Posterior vena cava (tissue), 2 donors: ENCODE measurements around the gene AUNIP. TPM values are rescaled to one million over a fixed set of nuclear protein-coding genes. Genes with fewer than 3 reads are reported as not detected.

Source experiments
- DNase-seq: peaks from one replicate; pipeline ENCODE4 v3.0.0-alpha.2; 2020; ENCODE audit warnings: low spot score
- intact Hi-C, 2 donors: fragments of 100-400 bp; cut with DNase I; formaldehyde crosslinking; loops; one replicate each; pipeline versions ENCODE4 v1.14.1 to v1.14.2; 2022 to 2023
- total RNA-seq, 2 donors: library from RNA; stranded (reverse); fragmentation: NEBNext Ultra II Directional; extraction: Animal tissue kit (Norgen Biotek cat#: 25700); gene quantifications; one replicate each; pipeline ENCODE4 v1.2.1, GENCODE V29; 2021
- donor health status: DM: yes; HTN: yes; CAD: no.
- donor health status: DM: yes; HTN: yes; CAD: no.

AUNIP gene
- total RNA-seq, 2 donors from 2014 or later = not detected

DNA sequence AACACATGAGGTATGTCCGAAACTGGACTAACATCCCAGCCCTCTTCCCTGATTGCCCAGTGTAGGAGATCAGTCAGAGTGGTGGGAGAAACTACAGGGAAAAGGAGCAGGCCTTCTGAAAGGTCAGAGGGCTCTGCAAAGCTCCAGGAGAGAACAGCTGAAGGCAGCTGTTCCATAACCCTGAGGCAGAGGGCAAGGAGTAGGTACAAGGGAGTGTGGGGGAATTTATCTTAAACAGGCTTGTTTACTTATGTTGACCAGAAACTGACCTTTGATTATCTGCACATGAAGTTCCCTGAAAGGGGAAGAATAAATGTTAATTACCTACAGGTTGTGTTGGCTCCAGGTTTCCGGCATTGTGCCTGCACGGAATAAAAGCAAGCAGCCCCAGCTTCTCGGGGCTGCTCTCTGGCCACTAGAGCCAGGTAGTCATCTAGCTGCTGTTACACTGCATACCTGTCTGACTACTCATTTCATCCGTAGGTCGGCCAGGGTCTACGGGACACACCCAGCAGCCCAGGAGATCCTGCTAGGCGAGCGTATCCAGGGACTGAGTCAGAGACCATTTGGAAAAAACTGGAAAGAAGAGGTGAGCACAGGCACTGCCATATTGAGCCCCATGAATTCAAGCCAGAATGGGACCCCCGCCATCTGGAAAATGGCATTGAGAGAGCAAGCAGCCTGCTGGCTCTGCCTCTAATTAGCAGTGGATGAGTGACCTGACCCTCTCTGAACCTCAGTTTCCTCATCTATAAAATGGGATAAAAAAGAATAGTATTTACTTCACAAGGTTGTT lies 31.2 kb upstream of the AUNIP start:
- DNase-seq = no peak
- intact Hi-C loops = no loop called here

DNA sequence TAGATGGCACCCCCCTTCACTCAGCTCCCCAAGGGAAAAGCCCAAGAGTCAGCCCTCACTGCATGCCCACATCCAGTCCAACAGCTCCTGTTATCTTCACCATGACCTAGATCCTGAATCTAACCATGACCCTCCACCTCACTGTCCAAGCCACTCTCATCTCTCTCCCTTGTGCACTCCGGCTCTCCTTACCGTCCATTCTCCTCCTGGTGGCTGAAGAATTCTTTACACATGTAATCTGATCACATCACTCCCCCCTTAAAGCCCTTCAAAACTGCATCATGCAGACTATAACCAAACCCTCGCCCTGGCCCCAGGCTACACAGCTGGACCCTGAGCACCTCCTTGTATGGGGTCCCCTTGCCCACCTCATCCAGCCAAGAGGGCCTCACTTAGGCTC lies 30.2 kb upstream of the AUNIP start:
- intact Hi-C loops = no loop called here
- no peak for DNase-seq

DNA sequence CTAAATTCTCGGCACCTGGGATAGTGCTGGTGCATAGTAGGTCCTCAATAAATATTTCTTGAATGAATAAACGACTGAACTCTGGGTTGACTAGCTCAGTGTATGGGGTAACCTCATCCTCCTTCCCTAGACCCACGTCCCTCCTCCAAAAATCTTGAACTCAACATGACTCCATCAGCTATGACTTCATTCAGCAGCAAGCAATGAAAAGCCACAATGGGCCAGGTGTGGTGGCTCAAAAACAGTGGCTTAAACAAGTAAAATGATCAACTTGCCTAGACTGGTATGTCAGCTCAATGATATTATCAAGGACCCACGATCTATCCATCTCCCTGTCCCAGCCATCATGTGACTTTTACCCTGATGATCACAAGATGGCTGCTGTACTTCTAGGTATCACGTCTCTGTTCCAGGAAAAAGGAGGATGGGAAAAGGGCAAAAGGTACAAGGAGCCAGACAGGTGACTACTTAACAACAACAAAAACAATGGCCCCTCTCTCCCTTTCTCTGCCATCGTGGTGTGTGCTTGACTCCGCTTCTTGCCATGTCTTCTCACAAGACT lies 29.2 kb upstream of the AUNIP start:
- intact Hi-C loops = no loop called here
- no peak for DNase-seq

DNA sequence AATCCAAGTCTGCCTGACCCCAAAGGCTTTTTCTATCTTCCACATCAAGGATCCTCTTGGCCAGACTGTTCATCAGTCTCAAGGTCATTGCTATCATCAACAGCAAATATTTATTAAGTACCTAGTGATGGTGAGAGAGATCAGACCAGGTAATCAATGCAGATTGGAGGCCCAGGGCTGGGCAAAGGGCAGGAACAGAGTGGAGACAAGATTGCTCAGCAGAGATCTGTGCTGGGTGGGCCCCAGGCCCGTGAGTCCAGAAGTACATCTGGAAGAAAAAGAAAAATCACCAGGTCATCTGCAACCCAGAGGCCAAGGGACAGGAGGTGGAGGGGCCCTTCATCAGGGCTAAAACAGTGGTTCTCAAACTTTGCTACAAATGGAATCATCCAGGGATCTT lies 26.3 kb upstream of the AUNIP start:
- intact Hi-C loops = no loop called here
- DNase-seq = no peak

DNA sequence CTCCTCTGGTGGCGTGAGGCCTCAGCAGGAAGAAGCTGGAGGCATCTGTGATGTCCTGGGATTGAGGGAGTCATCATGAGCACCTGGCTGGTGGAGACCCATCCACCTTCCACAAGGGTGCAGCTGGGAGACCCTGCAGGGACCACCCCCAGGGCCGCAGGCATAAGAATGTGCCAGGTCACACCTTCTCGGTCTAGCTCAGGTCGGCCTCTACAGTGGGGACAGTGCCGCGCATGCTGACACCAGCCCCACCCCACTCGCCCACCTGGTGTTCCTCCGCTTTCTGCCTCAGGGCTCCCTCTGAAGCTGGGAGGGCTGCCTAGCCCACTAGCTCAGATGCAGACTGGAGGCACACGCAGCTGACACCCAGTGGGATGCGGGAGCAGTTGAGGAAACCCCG lies 22.0 kb upstream of the AUNIP start:
- intact Hi-C loops = loop anchor here in 1 of 2 donors (5.0 kb wide), 1 partner anchor 1799 kb away; no protein-coding TSS in a partner anchor
- peak; percentile 49 for DNase-seq

- intact Hi-C loops = loop anchor here in 1 of 2 donors (5.0 kb wide), 1 partner anchor 1798 kb away; no protein-coding TSS in a partner anchor
- DNase-seq = peak; percentile 25
Observed at GRCh38 chr1:25880518-25880917, 21.3 kb upstream of the AUNIP start.

GRCh38 chr1:25879675-25880074 lies 20.4 kb upstream of the AUNIP start:
- DNase-seq = peak; percentile 68
- intact Hi-C loops = loop anchor here in 1 of 2 donors (5.0 kb wide), 1 partner anchor 1797 kb away; no protein-coding TSS in a partner anchor

GRCh38 chr1:25878690-25879089 lies 19.4 kb upstream of the AUNIP start:
- intact Hi-C loops = no loop called here
- DNase-seq = peak; percentile 11

GRCh38 chr1:25877155-25877554 lies 17.9 kb upstream of the AUNIP start:
- DNase-seq = no peak
- intact Hi-C loops = no loop called here

DNA sequence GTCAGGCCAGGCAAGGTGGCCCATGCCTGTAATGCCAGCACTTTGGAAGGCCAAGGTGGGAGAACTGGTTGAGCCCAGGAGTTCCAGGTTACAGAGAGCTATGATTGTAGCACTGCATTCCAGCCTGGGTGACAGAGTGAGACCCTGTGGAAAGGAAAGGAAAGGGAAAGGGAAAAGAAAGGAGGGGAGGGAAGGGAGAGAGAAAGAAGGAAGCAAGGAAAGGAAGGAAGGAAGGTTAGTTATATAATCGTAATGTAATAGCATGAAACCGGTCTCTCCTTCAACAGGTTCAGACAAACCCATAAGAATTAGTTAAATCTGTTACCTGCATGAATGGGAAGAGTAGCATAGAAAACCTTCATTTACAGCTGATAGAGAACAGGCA lies 17.4 kb upstream of the AUNIP start:
- DNase-seq = no peak
- intact Hi-C loops = no loop called here

GRCh38 chr1:25875856-25876692 lies 16.8 kb upstream of the AUNIP start:
- intact Hi-C loops = no loop called here
- DNase-seq = peak; percentile 89

DNA sequence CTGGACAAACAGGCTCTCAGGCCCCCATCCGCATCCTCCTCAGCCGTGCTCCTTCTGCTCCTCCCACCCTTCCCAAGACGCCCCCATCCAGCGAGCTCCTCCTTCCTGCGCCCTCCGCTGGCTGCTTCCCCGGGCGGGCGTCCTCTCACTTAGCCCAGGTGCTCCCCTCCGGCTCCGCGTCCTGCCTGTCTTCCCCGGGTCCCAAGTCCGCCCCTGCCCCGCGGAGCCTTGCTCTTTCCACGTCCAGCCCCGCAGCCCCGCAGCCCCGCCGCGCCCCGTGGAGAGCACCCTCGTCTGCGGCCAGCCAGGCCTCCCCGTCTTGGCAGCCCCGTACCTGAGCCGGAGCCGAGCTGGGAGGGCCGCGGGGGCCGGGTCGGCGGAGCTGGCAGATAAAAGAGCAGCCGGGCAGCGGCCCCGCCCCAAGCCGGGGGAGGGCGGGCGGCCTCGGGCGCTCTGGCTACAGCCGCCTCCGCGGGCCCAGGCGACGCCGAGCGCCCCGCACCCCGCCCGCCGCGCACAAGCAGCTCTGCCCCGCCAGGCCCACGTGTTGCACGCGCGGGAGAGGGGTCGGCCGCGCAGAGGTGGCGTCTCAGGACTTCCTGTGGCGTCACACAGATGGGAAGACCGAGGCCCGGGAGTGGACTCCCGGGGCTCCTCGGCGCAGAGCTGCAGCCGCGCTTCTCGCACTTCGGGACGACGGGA lies 16.0 kb upstream of the AUNIP start, which contains the start of gene PAQR7:
TSS of gene PAQR7 (minus strand) at position 555 of the 702 bp plus-strand sequence. CDS start 11,869 bp downstream, outside the sequence.
- DNase-seq = peak; percentile 90
- intact Hi-C loops = no loop called here

DNA sequence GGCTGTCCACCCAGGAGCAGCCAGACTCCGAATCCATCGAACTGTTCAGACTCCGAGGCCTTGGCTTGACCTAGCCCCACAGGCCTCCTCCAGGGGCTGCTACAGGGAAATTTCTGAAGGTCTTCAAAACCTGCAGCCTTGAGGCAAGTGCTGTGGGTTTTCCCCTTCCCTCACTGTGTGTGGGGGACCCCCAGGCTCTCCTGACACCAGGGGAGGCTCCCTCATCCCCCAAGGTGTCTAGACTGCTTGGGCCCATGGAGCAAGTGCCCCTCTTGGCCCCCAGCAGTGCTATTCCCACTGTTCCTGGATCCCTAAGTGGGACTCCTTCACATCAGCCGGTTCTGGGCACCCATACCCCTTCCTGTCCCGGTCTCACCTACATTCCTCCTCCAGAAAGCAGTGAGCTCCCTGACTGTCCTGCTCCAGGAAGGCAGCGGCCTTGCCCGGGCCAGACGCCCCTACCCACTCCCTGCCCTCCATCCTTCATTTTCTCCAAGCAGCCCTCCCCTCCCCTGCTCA lies 15.4 kb upstream of the AUNIP start:
- DNase-seq = peak; percentile 66
- intact Hi-C loops = no loop called here

DNA sequence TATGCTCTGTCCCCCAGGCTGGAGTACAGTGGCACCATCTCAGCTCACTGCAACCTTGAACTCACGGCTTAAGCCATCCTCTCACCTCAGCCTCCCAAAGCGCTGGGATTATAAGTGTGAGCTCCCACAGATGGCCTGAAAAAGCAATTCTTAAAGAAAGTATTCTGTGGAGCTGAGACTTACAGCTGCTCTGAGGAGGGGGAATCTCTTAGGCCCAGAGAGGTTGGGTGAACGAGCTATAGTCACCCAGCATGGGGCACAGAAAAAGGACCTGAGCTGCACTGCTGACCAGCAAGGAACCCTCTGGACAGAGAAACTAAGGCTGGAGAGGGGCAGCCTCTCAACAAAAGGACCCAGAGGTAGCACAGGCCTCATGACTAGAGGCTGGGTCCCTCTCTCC lies 15.0 kb upstream of the AUNIP start:
- intact Hi-C loops = no loop called here
- DNase-seq = no peak

- DNase-seq = peak; percentile 37
- intact Hi-C loops = no loop called here
Observed at GRCh38 chr1:25873120-25873519, 13.9 kb upstream of the AUNIP start.

GRCh38 chr1:25872713-25873112 lies 13.5 kb upstream of the AUNIP start:
- intact Hi-C loops = no loop called here
- no peak for DNase-seq

DNA sequence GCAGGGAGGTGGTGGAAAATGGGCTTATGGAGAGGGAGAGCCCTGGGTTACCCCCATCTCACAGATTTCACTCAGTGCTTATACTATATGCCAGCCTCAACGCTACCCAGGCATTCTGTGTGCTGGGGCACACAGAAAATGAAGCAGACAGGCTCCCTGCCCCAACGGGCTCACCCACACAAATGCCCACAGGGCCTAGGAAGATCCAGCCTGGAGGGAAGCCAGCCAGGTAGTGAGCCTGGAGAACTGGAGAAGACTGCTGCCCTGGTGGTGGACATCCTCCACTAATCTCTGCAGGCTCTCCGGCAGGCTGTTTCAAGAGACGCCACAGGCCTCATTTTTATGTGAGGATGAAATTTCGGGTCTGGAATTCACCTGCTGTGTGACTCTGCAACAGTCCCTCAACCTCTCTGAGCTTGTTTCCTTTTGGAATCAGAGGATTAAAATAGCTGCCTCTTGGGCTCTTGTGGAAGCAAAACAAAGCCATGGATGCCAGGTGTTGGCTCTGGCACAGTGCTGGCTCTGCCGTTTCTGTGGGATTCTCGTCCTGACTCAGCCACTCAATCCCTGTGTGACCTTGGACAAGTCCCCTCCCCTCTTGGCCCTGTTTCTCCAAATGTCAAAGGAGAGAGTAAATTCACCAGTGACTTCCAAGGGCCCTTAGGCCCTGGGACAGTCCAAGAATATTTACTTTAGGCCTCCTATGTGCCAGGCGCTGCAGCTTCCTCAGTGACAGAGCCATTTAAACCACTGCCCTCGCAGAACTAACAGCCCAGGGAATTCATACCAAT lies 12.6 kb upstream of the AUNIP start:
- DNase-seq = no peak
- intact Hi-C loops = no loop called here

GRCh38 chr1:25871086-25871703 lies 11.9 kb upstream of the AUNIP start:
- intact Hi-C loops = no loop called here
- no peak for DNase-seq
